Natural killer cell (primary cell): ENCODE results near the gene APOE. TPM values are rescaled to one million over a fixed set of nuclear protein-coding genes. Genes with fewer than 3 reads are reported as not detected.

ENCODE experiments used
- ATAC-seq, 3 donors: fragments of 150-1000 bp in 2 of 3; fragments of 200-7000 bp in 1 of 3; cut with Tn5 transposase; 1 replicate in 1 of 3; 2 replicates in 2 of 3; pipeline ENCODE4 v1.10.0; 2021; ENCODE audit warnings: mild to moderate bottlenecking in 2 of 3, moderate library complexity in 2 of 3
- DNase-seq, 2 donors: peaks; one replicate each; pipeline versions ENCODE4 v3.0.0 to v3.0.0-alpha.2; 2013 to 2021; ENCODE audit warnings: mixed read lengths in 1 of 2
- H3K27ac ChIP-seq: one replicate; pipeline ENCODE4 v1.5.1; 2013; ENCODE audit warnings: mild to moderate bottlenecking, low read length
- H3K27me3 ChIP-seq: one replicate; pipeline ENCODE4 v1.6.1; 2013; ENCODE audit warnings: low read length; ENCODE audit not compliant: control insufficient read depth, insufficient read depth
- H3K36me3 ChIP-seq: one replicate; pipeline ENCODE4 v1.6.1; 2013; ENCODE audit warnings: low read length; ENCODE audit not compliant: control insufficient read depth, insufficient read depth
- H3K4me1 ChIP-seq: one replicate; pipeline ENCODE4 v1.6.1; 2013; ENCODE audit warnings: low read length; ENCODE audit not compliant: control insufficient read depth, insufficient read depth
- H3K4me3 ChIP-seq: one replicate; pipeline ENCODE4 v1.5.1; 2013; ENCODE audit warnings: low read length
- H3K9me3 ChIP-seq: one replicate; pipeline ENCODE4 v1.6.1; 2013; ENCODE audit warnings: low read length; ENCODE audit not compliant: control insufficient read depth, insufficient read depth
- H3K27ac Mint-ChIP-seq, 2 donors: one replicate each; pipeline ENCODE4 v1.8.0; 2022; ENCODE audit warnings: mild to moderate bottlenecking in 2 of 2, mixed read lengths in 2 of 2, moderate library complexity in 1 of 2
- H3K27me3 Mint-ChIP-seq, 2 donors: one replicate each; pipeline ENCODE4 v1.8.0; 2022; ENCODE audit warnings: low read depth in 2 of 2, mixed read lengths in 2 of 2
- H3K36me3 Mint-ChIP-seq: one replicate; pipeline ENCODE4 v1.8.0; 2022; ENCODE audit warnings: mixed read lengths
- H3K4me1 Mint-ChIP-seq, 2 donors: one replicate each; pipeline ENCODE4 v1.8.0; 2022; ENCODE audit warnings: mixed read lengths in 2 of 2
- H3K4me3 Mint-ChIP-seq: one replicate; pipeline ENCODE4 v1.8.0; 2022; ENCODE audit warnings: mild to moderate bottlenecking, moderate library complexity, mixed read lengths
- H3K9me3 Mint-ChIP-seq, 2 donors: one replicate each; pipeline ENCODE4 v1.8.0; 2022; ENCODE audit warnings: mixed read lengths in 2 of 2
- WGBS: methylation state at CpG from one replicate; pipeline ENCODE4 v1.1.7; 2013; ENCODE audit warnings: missing lambda C conversion rate; ENCODE audit not compliant: insufficient coverage; 5-methylcytosine and 5-hydroxymethylcytosine counted together
- intact Hi-C: fragments of 100-400 bp; cut with micrococcal nuclease; formaldehyde crosslinking; loops from one replicate; pipeline ENCODE4 v1.14.2; 2022
- total RNA-seq, 4 donors: library from RNA; stranded (reverse); fragments of 120-200 nt in 1 of 4; gene quantifications; one replicate each; pipeline versions ENCODE4 v1.2.3 to v1.2.4, GENCODE V29; 2013 to 2022
- TF ChIP-seq, protein P1 (sequence below): fragments of 200-600 bp; IDR thresholded peaks from one replicate; pipeline ENCODE4 v1.8.0; 2022; ENCODE audit warnings: antibody characterized with exemption

APOE gene
- total RNA-seq, 3 donors from 2014 or later (not counting 1 experiment from before 2014, with no cell fraction given), result 0.45 to 2.7 (median 1.3) TPM

GRCh38 chr19:44897835-44898234, 7.8 kb upstream of the APOE start:
- Mint-ChIP-seq H3K4me1 (peaks cover 2 to 4% of the 10 kb centered on the region in 2 donors), H3K9me3 (no peaks in the 10 kb centered on the region), H3K27me3 (no peaks in the 10 kb centered on the region), H3K36me3 (no peaks in the 10 kb centered on the region), H3K27ac (no peak overlapping the region), H3K4me3 (no peak overlapping the region)
- Histone ChIP-seq H3K9me3 (no peaks in the 10 kb centered on the region), H3K36me3 (peaks cover 53% of the 10 kb centered on the region), H3K27me3 (no peaks in the 10 kb centered on the region), H3K27ac (no peak overlapping the region), H3K4me3 (no peak overlapping the region), H3K4me1 (no peaks in the 10 kb centered on the region)
- intact Hi-C loops, result no loop called here
- DNase-seq, result no peak
- no peak for ATAC-seq
- TF ChIP-seq, protein P1, sequence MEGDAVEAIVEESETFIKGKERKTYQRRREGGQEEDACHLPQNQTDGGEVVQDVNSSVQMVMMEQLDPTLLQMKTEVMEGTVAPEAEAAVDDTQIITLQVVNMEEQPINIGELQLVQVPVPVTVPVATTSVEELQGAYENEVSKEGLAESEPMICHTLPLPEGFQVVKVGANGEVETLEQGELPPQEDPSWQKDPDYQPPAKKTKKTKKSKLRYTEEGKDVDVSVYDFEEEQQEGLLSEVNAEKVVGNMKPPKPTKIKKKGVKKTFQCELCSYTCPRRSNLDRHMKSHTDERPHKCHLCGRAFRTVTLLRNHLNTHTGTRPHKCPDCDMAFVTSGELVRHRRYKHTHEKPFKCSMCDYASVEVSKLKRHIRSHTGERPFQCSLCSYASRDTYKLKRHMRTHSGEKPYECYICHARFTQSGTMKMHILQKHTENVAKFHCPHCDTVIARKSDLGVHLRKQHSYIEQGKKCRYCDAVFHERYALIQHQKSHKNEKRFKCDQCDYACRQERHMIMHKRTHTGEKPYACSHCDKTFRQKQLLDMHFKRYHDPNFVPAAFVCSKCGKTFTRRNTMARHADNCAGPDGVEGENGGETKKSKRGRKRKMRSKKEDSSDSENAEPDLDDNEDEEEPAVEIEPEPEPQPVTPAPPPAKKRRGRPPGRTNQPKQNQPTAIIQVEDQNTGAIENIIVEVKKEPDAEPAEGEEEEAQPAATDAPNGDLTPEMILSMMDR, result no peak
- WGBS, result 96% methylated on average over 8 of the region's 8 CpGs

DNA sequence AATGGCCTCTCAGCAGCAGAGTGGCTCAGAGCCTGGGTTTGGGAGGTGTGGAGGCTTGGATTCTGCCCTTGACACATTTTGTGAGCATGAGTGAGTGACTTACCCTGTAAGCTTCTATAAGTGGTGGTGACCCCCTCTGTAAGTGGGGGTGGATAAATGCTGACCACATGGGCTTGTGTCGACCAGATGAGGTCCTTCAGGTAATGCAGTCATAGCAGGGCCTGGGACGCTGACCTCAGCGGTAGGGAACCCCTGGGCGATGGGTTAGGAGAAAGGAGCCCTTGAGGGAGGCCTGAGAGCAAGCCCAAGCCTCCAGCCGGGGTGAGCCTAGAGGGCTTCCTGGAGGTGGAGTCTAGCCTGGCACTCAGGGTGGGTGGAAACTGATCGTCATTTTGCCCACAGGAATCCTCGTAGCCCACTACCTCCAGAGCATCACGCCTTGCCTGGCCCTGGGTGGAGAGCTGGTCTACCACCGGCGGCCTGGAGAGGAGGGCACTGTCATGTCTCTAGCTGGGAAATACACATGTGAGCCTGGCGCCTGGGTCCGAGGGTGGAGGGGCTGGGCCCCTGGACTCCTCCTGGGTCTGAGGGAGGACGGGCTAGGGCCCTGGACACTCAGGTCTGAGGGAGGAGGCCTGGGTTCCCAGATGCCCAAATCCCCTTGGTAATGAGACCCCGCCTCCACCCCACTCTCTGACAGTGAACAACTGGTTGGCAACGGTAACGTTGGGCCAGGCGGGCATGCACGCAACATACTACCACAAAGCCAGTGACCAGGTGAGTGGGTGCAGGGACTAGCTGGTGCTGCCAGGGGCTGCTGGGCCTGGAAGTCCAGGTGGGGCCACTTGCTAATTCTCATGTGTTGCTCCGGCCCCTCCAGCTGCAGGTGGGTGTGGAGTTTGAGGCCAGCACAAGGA, 5.0 kb upstream of the APOE start:
- intact Hi-C loops, result loop anchor here (2.0 to 5.0 kb wide), 3 partner anchors 158 to 437 kb away; partner anchors contain the start of gene EXOC3L2
- peaks cover 3% of the 10 kb centered on the region for H3K27me3 ChIP-seq
- H3K4me3 ChIP-seq, result no peak overlapping the region
- no peaks in the 10 kb centered on the region for H3K4me1 Mint-ChIP-seq
- no peak overlapping the region for H3K27ac Mint-ChIP-seq
- peaks cover 4% of the 10 kb centered on the region for H3K4me1 ChIP-seq
- no peaks in the 10 kb centered on the region for H3K36me3 Mint-ChIP-seq
- peaks cover 40% of the 10 kb centered on the region for H3K36me3 ChIP-seq
- no peaks in the 10 kb centered on the region for H3K9me3 Mint-ChIP-seq
- no peak overlapping the region for H3K27ac ChIP-seq
- 98% methylated on average over 19 of the region's 19 CpGs for WGBS
- H3K4me3 Mint-ChIP-seq, result no peak overlapping the region
- TF ChIP-seq, protein P1, result no peak
- DNase-seq (no peak), ATAC-seq (no peak)
- no peaks in the 10 kb centered on the region for H3K27me3 Mint-ChIP-seq
- H3K9me3 ChIP-seq, result no peaks in the 10 kb centered on the region

DNA sequence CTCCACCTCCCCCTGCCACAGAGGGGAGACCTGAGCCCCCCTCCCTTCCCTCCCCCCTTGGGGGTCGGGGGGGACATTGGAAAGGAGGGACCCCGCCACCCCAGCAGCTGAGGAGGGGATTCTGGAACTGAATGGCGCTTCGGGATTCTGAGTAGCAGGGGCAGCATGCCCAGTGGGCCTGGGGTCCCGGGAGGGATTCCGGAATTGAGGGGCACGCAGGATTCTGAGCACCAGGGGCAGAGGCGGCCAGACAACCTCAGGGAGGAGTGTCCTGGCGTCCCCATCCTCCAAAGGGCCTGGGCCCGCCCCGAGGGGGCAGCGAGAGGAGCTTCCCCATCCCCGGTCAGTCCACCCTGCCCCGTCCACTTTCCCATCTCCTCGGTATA, 2.4 kb upstream of the APOE start:
- ATAC-seq (peak in 1 of 3 donors; percentile 21), DNase-seq (no peak)
- intact Hi-C loops, result loop anchor here (1.0 to 5.0 kb wide), 3 partner anchors 48 to 434 kb away; partner anchors contain the start of gene EXOC3L2
- H3K4me1 Mint-ChIP-seq, result peaks cover 6 to 8% of the 10 kb centered on the region in 2 donors
- H3K9me3 ChIP-seq, result no peaks in the 10 kb centered on the region
- H3K36me3 ChIP-seq, result peaks cover 24% of the 10 kb centered on the region
- no peak overlapping the region for H3K27ac ChIP-seq
- peaks cover 18 to 21% of the 10 kb centered on the region in 2 donors for H3K27me3 Mint-ChIP-seq
- H3K4me3 ChIP-seq, result no peak overlapping the region
- H3K27me3 ChIP-seq, result peaks cover 12% of the 10 kb centered on the region
- TF ChIP-seq, protein P1, result no peak
- no peaks in the 10 kb centered on the region for H3K36me3 Mint-ChIP-seq
- H3K4me1 ChIP-seq, result peaks cover 4% of the 10 kb centered on the region
- H3K4me3 Mint-ChIP-seq, result no peak overlapping the region
- H3K9me3 Mint-ChIP-seq, result no peaks in the 10 kb centered on the region
- no peak overlapping the region for H3K27ac Mint-ChIP-seq
- WGBS, result 81% methylated on average over 9 of the region's 15 CpGs
